Endothelial cell of umbilical vein (primary cell): ENCODE results near the gene RNF146. TPM values are rescaled to one million over a fixed set of nuclear protein-coding genes. Genes with fewer than 3 reads are reported as not detected.

Source experiments
- BruUV-seq: library from RNA; stranded (reverse); fragments of 400-500 nt; replicated peaks from 2 replicates; lab custom pipeline; 2021; lab: Mats Ljungman, UMichigan
- CTCF ChIA-PET: fragments of 300-600, 350-600 bp; sonication (Branson Sonifier 250); formaldehyde crosslinking; loops from one replicate; lab custom pipeline; 2021; ENCODE audit warnings: antibody characterized with exemption, inconsistent platforms; lab: Charles Lee
- POLR2A ChIA-PET: fragments of 300-600, 350-600 bp; sonication (Branson Sonifier 250); formaldehyde crosslinking; loops from one replicate; lab custom pipeline; 2021; ENCODE audit warnings: antibody characterized with exemption, inconsistent platforms; lab: Charles Lee
- DNase-seq: peaks from one replicate; pipeline ENCODE4 v3.0.0-alpha.2; 2011; ENCODE audit warnings: low read depth, low spot score
- FAIRE-seq: peaks from 2 replicates; lab custom pipeline; 2011; peaks lifted over from hg19 to GRCh38; lab: Jason Lieb, UNC
- H2AFZ ChIP-seq: 2 replicates; pipeline ENCODE4 v1.6.0; 2012; ENCODE audit warnings: low read depth, low read length, control low read depth, inconsistent platforms
- H3K27ac ChIP-seq: 2 replicates; pipeline ENCODE4 v1.5.1; 2011; ENCODE audit warnings: low read depth, mild to moderate bottlenecking, control low read depth, low read length, moderate library complexity; ENCODE audit not compliant: insufficient read depth
- H3K27me3 ChIP-seq, 2 experiments: 2 replicates each; pipeline versions ENCODE4 v1.6.0 to v1.6.1; 2011; ENCODE audit warnings: low read length in 2 of 2, mixed read lengths in 1 of 2; ENCODE audit not compliant: control insufficient read depth in 2 of 2, insufficient read depth in 2 of 2
- H3K36me3 ChIP-seq, 2 experiments: 2 replicates in 1 of 2; 3 replicates in 1 of 2; pipeline ENCODE4 v1.5.1; 2011; ENCODE audit warnings: low read length in 2 of 2, mild to moderate bottlenecking in 1 of 2, moderate library complexity in 1 of 2; ENCODE audit not compliant: control insufficient read depth in 2 of 2, insufficient read depth in 2 of 2; ENCODE audit errors: extremely low read depth in 1 of 2
- H3K4me1 ChIP-seq: 3 replicates; pipeline ENCODE4 v1.5.1; 2011; ENCODE audit warnings: mild to moderate bottlenecking, low read length; ENCODE audit not compliant: control insufficient read depth, insufficient read depth; ENCODE audit errors: extremely low read depth
- H3K4me2 ChIP-seq: 2 replicates; pipeline ENCODE4 v1.6.1; 2011; ENCODE audit warnings: low read length, control low read depth, mixed read lengths; ENCODE audit not compliant: insufficient read depth
- H3K4me3 ChIP-seq, 3 experiments: fragments of 200-600 bp in 1 of 3; sonication (generic), shearing (Covaris generic) in 1 of 3; replicated peaks in 1 of 3; 2 replicates each; pipeline ENCODE4 v1.5.1; 2011 to 2016; ENCODE audit warnings: control low read depth in 3 of 3, low read length in 3 of 3, mild to moderate bottlenecking in 2 of 3, inconsistent platforms in 1 of 3, low read depth in 1 of 3, moderate library complexity in 1 of 3; ENCODE audit not compliant: insufficient read depth in 1 of 3
- H3K79me2 ChIP-seq: 2 replicates; pipeline ENCODE4 v1.6.0; 2012; ENCODE audit warnings: low read length, inconsistent platforms; ENCODE audit not compliant: control insufficient read depth, insufficient read depth
- H3K9ac ChIP-seq: replicated peaks from 2 replicates; pipeline ENCODE3; 2011; ENCODE audit warnings: low read length, control low read depth; ENCODE audit not compliant: insufficient read depth; ENCODE audit errors: extremely low read depth
- H3K9me1 ChIP-seq: replicated peaks from 3 replicates; pipeline ENCODE4 v1.6.0; 2011; ENCODE audit warnings: mild to moderate bottlenecking, low read length; ENCODE audit not compliant: control insufficient read depth, insufficient read depth; ENCODE audit errors: extremely low read depth
- H3K9me3 ChIP-seq: replicated peaks from 2 replicates; pipeline ENCODE4 v1.5.1; 2012; ENCODE audit warnings: low read length, inconsistent platforms; ENCODE audit not compliant: control insufficient read depth, insufficient read depth
- H4K20me1 ChIP-seq: replicated peaks from 2 replicates; pipeline ENCODE3; 2011; ENCODE audit warnings: mild to moderate bottlenecking, low read length; ENCODE audit not compliant: control insufficient read depth, insufficient read depth; ENCODE audit errors: extremely low read depth
- CTCF ChIP-seq, 2 donors: IDR thresholded peaks; 1 replicate in 1 of 2; 2 replicates in 1 of 2; pipeline ENCODE4 v1.5.1; 2011; ENCODE audit warnings: low read length in 2 of 2, mild to moderate bottlenecking in 2 of 2, moderate library complexity in 2 of 2, control low read depth in 1 of 2, inconsistent platforms in 1 of 2, low read depth in 1 of 2; ENCODE audit not compliant: insufficient read depth in 1 of 2; ENCODE audit errors: extremely low read depth in 1 of 2
- EZH2 ChIP-seq: IDR thresholded peaks from 2 replicates; pipeline ENCODE4 v1.6.1; 2012; ENCODE audit warnings: borderline replicate concordance, low read depth, mild to moderate bottlenecking, moderate library complexity, low read length, inconsistent platforms; ENCODE audit not compliant: severe bottlenecking
- FOS ChIP-seq: IDR thresholded peaks from 2 replicates; pipeline ENCODE4 v1.6.1; 2011; ENCODE audit warnings: mild to moderate bottlenecking, low read length, moderate library complexity, borderline replicate concordance; ENCODE audit not compliant: insufficient read depth
- GATA2 ChIP-seq: IDR thresholded peaks from 2 replicates; pipeline ENCODE4 v1.7.0; 2011; ENCODE audit warnings: low read depth, mild to moderate bottlenecking, moderate library complexity, mixed read lengths, low read length; ENCODE audit not compliant: insufficient read length, insufficient read depth
- JUN ChIP-seq: IDR thresholded peaks from 2 replicates; pipeline ENCODE4 v1.6.1; 2011; ENCODE audit warnings: borderline replicate concordance, low read depth; ENCODE audit not compliant: insufficient read length, insufficient read depth
- MAX ChIP-seq: IDR thresholded peaks from 2 replicates; pipeline ENCODE4 v1.6.1; 2011; ENCODE audit not compliant: insufficient read depth, insufficient read length
- MYC ChIP-seq: IDR thresholded peaks from one replicate; pipeline ENCODE4 v1.6.1; 2011; ENCODE audit warnings: mild to moderate bottlenecking, low read depth, low read length
- POLR2A ChIP-seq: IDR thresholded peaks from 2 replicates; pipeline ENCODE4 v1.6.1; 2012; ENCODE audit warnings: low read depth, mild to moderate bottlenecking, control low read depth, low read length
- POLR2AphosphoS5 ChIP-seq: IDR thresholded peaks from 2 replicates; pipeline ENCODE4 v1.6.1; 2012; ENCODE audit warnings: low read depth, mild to moderate bottlenecking, control low read depth, low read length, moderate library complexity; ENCODE audit not compliant: insufficient read depth
- dilution Hi-C: fragments of 300-500 bp; cut with MboI; formaldehyde crosslinking; loops from one replicate; pipeline ENCODE4 v1.15.0; 2019; ENCODE audit warnings: low sequenced_read_pairs; ENCODE audit not compliant: extremely low pct_ligation_motif_present
- intact Hi-C: fragments of 100-400 bp; cut with micrococcal nuclease; formaldehyde crosslinking; loops from one replicate; pipeline ENCODE4 v1.10.0; 2022
- polyA plus RNA-seq, 4 experiments: library from polyadenylated mRNA; depleted of rRNA in 3 of 4; stranded (reverse) in 3 of 4; unstranded in 1 of 4; fragments of >200 nt; gene quantifications; 2 replicates each; pipeline versions ENCODE4 v1.2.1 to v1.2.3, GENCODE V29; 2011 to 2012; ENCODE audit warnings: missing spikeins in 1 of 4
- total RNA-seq: library from RNA; stranded (reverse); gene quantifications from 2 replicates; pipeline ENCODE4 v1.2.3, GENCODE V29; 2021

RNF146 gene
- total and polyA plus RNA-seq, 2 donors (not counting 3 experiments of a cell fraction or from before 2014, with no cell fraction given) = 37.5 to 48.1 TPM

- Histone ChIP-seq H3K79me2 (peaks cover 2% of the 10 kb centered on the region), H3K27ac (no peak overlapping the region), H3K4me3 (no peak overlapping the region), H3K9me1 (no peaks in the 10 kb centered on the region), H3K4me2 (no peak overlapping the region), H3K4me1 (no peaks in the 10 kb centered on the region), H4K20me1 (no peaks in the 10 kb centered on the region), H2AFZ (no peak overlapping the region), H3K9me3 (no peaks in the 10 kb centered on the region), H3K36me3 (peaks cover 10% of the 10 kb centered on the region in 2 experiments), H3K27me3 (no peaks in the 10 kb centered on the region), H3K9ac (no peak overlapping the region)
- intact Hi-C loops = no loop called here
- dilution Hi-C loops = no loop called here
- BruUV-seq = no TSS peak
- DNase-seq (no peak), FAIRE-seq (no peak)
- TF ChIP-seq FOS = no peak
- no peak for TF ChIP-seq MAX
- no peak for TF ChIP-seq CTCF (IDR thresholded peaks at IDR 0.05; ENCODE audit: extremely low read depth in 1 of 2, insufficient read depth in 1 of 2, low read depth in 1 of 2, low read length in 2 of 2)
- no peak for TF ChIP-seq POLR2A
- no peak for TF ChIP-seq JUN
- no peak for TF ChIP-seq GATA2
- no peak for TF ChIP-seq POLR2AphosphoS5
- no peak for TF ChIP-seq MYC
- TF ChIP-seq EZH2 = no peak
- CTCF ChIA-PET = interaction anchor here (1.5 to 2.6 kb wide), 4 partner anchors 10 to 247 kb away, joined by 4 to 18 read pairs (median 10); partner anchors contain the start of gene RNF146
- POLR2A ChIA-PET = no interaction called here
These were observed 24.8 kb downstream of the RNF146 start for GRCh38 chr6:127291495-127291894.
